Fibroblast of skin of abdomen (primary cell): ENCODE results near the gene ADGRG3.

Experiments
- DNase-seq: peaks from one replicate; pipeline ENCODE4 v3.0.0-alpha.2; 2013

ADGRG3 gene

DNA sequence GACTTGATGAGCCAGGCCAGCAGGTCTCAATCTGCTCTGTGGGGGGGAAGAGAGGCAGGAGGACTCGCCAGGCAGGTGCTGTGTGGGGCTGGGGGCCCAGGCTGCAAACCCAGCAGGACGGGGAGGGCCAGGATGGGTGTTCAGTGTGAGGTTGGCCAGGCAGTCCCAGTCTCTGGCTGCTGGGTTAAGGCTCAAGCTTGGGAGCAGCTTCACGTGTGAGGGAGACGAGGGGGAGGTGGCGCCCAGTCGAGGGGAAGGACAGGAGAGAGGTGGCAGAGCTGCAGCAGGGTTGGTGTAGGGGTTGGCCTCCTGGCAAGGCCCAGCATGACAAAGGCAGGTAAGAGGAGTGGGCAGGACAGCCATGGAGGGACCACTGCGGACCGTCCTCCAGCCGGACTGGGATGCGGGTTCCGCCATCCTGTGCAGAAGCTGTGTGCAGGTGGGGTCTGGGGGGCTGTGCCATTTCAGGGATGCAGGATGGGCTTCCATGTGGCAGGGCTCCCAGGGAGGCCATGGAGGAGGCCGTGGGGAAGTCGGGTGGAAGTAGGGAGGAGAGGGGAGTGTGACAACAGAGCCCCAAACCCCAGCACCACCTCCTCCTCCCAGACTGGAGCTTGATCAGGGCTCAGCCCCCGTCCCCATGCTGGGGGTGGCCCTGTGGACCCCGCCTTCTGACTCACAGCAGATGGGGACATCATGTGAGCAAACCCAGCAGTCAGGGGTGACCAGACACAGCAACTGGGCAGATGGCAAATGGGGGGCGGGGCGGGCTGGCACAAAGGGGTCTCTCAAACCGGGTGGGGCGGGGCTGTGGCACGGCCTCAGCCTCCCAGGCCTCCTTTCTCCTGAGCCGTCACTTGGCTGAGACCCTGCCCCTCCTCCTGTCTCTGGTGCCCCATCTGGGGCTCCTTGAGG, 36.9 kb upstream of the ADGRG3 start:
- DNase-seq, result no peak

DNA sequence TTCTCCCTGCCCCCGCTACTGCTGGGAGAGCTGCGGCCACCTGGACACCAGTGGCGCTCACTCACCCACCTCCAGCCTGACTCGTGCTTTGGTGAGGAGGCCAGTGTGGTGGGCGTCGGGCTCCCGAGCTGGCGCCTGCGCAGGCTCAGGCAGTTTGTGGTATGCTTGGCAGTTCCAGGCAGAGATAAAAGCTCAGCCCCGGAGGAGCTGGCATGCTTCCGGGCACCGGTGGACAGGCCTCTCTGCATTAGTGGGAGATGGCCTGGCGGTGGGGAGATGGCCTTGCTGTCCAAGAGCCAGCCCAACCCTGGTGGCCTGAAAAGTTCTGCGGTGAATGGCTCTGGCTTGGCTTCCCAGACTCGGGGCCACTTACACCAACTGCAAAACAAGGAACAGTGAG, 35.5 kb upstream of the ADGRG3 start:
- no peak for DNase-seq

DNA sequence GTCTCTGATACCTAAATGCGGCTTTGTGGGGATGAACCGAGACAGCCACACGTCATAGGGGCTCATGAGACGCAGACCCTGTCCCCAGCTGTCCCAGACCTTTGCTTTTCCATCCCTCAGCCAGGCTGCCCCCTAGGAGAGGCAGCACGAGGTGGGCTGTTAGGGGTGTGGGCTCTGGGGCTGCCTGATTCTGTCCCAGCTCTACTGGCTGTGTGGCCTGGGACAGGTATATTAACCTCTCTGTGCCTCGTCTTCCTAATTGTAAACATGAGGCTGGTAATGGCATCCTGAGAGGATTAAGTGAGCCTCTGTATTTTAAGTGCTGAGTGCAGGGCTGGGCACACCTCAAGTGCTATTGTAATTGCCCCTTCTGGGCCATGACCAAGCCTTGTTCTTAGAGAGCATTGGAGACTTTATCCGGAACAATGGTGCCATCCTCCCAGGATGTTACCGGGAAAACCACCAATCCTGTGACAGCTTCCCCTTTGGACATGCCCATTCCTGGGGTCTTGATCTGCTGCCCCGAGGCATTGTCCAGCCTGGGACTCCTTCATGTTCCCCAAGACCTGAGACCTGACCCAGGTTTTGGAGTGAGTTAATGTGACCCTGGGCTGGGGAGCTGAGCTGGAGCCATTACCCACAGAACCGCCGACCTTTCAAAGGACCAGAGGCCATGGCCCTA, 34.6 kb upstream of the ADGRG3 start:
- no peak for DNase-seq

DNA sequence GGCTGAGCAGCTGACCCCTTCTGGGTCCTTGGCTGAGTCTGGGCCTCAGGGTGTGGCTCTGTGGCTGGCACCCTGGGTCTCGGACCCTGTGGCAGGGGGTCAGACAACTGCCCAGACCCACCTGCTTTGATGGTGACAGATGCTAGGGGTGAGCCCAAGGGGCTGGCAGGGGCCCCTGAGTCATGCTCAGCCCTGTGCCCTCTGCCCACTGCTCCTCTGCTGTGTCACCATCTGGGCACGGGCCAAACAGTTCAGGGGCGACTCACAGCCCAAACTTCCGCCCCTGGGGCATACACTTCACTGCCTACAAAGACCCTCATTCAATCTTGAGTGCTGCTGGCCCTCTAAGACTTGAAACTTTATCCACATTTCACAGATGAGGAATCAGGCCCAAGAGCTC, 33.9 kb upstream of the ADGRG3 start:
- peak; percentile 56 for DNase-seq

DNA sequence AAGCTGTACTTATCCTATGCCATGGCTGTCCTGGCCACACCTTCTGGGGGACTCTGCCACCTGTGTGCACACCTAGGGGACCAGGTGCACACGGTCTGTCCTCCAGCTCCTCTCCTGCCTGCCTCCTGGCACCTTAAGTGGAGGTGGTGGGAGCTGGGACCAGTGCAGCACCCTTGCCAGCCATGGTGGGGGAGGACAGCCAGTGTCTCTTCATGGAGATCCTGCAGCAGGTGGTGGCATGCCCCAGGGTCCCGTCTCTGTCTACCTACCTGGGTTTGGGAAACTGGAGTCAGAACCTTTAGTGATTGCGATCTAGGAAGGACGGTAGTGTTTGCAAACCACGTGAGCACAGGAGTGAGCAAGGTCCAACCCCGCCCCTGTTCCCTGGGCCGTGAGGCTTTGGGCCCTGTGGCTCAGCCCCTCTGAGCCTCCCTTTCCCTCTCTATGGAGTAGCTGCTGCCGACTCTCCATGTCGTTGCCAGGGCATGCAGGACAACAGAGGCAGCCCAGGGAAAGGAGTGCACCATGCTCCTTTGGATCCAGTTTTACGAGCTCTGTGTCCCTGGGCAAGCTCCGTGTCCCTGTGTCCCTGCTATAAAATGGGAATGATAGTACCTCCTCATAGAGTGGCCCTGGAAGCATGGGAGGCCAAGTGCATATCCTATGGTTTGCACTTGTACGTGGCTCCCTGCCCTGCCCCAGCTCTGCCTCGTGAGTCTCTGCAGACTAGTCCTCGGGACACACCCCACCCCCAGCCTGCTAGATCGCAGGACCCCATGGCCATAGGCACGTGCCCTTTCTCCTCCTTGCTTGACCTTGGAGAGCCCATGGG, 32.6 kb upstream of the ADGRG3 start:
- DNase-seq, result no peak

DNA sequence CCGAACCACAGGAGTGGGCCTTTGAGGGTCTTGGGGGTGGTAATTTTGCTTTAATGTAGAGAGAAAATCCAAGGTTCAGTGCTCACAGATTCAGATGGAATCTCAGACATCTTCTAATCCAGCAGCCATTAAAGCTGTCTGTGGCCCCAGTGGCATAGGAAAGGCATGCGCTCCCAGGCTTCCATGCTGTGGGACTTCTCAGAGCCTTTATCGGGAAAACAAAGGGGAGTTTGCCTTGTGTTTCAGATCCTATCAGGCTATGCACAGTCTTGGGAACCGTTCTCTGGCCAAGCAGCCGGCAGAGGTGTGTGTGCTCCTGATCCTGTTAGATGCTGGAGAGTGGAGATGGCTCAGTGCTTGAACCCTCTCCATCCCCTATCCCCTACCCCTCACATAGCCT, 31.9 kb upstream of the ADGRG3 start:
- DNase-seq, result no peak

DNA sequence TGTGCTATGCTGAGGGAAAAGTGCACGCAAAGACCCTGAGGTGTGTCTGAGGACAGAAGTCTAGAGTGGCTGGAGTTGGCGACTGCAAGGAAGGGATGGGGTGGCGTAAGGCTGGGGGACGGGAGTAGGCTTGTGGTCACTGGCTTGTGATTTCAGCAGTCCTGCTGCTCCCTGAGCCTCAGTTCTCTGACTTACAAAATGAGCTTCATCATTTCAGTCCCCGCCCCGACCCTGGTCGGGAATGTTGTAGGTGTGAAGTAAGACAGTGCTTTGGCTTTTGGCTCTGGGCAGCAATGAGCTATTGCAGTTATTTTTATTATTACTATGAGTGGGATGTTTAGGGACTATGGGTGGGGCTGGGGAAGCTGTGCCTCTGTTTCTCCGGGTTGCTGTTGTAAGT, 31.1 kb upstream of the ADGRG3 start:
- no peak for DNase-seq

DNA sequence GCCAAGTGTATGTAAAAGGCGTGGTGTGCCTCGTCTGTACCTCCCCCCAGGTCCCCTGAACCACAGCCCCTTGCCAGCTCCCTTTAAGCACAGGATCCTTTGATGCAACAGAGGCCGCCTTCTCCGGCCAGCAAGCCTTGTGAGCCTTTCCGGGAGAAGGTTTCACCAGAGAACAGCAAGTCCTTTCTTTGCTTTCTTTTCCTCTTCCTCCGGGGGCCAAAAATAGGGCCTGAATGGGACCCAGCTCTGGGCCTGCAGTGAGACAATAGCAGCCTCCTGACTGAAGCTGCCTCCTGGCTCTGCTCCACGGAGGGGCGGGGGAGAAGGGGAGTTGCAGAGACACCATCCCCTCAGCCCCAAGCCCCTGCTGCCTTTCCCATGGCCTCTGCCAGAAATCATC, 30.7 kb upstream of the ADGRG3 start:
- DNase-seq, result no peak

DNA sequence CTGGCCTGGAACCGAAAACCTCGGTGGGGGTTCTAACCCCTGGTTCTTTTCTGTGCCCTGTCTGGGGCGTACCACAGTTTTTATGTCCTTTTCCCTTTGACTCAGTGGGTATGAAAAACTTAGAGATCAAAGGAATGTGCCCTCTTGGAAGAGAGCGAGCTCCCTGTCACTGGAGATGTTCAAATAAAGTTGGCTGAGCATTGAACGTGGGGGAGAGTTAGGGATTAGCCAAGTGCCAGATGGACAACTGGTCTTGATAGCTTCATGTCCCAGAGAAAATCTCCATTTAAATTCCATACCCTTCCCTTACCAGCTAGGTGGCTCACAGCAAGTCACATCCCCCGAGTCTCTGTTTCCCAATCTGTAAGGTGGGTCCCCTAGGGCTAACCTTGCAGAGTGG, 30.1 kb upstream of the ADGRG3 start:
- no peak for DNase-seq

DNA sequence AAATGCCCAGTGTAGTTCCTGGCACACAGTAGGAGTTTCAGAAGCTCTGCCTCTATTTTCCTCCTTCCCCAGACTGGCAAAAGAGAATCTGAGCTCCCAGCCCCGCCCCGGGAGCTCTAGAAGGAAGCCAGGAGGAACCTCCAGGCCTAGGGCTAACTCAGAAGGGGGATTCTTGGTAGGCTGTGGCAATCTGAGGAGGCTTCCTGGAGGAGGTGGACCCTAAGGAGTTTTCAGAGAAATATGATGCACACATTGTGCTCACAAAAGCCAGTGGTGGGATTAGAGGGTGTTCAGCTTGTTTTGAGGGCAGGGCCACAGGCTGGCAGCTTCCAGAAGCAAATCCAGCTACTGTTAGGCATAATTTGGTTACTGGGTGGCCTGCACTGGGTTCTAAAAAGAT, 29.7 kb upstream of the ADGRG3 start:
- DNase-seq, result no peak

DNA sequence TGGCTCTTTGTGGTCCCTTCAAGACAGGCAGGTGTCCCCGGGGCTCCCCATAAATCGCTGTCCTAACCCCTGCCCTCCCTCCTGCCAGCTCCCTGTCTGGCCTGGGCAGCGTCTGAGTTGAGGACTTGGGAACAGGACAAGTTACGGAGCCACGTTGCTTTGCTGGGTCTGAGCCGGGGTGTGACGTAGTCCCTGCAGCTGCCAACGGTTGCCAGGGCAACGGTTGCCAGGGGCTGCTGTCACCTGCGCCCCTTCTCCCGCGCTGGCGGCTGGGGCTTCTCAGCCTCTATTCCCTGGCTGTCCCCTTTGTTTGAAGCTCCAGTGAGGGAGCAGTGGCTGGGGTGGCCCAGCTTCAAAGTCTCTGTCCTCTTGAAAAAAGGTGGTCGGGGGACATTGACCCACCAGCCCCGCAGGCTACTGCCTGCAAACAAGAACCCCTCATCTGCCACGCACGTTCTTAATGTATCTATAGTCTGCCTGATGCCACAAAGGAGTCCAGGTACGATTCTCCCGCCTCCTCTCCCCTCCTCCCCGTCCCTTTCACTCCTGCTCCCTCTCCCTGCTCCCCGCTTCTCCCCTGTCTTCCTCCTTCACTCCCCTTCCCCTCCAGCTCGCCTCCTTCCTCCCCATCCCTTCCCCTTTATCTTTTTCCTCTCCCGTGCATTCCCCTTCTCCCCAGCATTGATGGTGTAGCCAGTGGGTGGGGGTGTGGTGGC, 28.8 kb upstream of the ADGRG3 start:
- no peak for DNase-seq

DNA sequence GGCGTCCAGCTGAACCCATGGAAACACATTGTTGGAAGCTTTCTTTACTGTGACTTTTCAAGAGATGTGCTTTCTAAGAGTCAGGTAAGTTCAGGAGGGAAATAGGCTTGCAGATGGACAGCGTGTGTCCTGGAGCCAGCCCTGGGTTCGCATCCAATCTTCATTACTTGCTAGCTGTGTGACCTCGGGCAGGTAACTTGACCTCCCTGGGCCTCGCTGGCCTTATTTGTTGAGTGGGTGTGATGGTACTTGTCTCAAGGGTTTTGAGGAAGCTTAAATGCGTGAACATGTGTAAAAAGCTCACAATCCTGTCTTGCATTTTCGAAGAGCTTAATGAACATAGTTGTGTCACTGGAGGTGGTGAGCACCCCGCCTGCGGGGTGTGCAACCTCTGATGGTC, 27.9 kb upstream of the ADGRG3 start:
- DNase-seq, result no peak

DNA sequence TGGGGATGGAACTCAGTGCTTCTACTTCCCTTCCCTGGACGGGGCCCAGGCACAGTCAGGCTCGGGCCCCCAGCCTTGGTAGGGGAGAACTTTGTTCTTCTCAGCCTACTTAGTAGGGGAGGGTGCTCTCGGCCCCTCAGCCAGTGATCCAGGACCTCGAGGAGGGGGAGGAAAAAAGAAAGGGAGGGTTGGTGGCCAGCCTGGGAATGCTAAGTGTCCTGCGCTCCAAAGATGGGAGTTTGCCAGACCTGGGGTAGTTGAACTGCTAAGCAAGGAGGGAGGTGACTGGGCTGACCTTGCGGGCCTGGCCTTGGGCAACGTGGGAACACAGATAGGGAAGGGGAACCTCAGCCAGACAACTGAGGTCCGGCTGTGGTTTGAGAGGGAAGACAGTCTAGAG, 27.5 kb upstream of the ADGRG3 start:
- DNase-seq, result no peak

DNA sequence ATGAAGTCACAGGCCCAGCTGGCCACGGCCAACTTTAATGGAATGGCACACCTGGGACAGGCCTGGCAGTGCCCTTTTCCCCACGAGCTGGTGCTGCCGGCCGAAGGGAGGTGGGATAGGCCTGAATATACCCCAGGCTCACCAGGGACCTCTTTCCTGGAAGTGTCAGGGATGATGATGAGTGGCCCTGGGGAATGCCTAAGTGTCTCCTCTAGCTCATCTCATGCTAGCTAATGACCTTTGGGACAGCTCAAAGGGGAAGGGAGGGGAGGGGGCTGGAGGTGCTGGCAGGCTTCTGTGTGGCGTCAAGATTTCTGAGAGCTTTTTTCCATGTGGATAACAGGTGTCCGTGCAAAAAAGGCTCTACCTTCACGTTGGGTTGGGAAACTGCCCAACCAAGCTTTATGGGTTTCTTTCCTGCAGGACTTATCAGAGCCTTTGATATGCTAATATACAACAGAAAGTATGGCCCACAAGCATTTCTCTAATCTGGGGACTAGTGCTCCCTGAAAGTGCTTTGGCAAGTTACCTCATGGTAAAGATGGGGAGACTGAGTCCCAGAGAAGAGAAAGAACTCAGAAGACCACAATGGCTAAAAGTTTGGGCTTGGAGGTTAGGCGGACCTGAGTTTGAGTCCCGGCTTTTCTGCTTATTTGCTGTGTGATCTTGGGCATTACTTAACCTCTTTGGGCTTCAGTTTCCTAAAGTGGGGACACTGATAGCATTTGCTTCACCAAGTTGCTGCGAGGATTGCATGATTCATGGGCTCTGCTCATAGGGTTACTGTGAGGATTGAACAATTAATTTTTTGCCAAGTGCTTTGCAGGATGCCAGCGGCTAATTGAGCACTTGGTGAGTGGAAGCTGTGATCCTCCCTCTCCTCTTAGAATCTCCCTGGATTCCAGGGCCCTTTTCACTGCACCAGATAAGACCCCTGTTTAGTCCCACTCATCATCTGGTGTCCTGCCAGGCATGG, 25.7 kb upstream of the ADGRG3 start:
- no peak for DNase-seq

DNA sequence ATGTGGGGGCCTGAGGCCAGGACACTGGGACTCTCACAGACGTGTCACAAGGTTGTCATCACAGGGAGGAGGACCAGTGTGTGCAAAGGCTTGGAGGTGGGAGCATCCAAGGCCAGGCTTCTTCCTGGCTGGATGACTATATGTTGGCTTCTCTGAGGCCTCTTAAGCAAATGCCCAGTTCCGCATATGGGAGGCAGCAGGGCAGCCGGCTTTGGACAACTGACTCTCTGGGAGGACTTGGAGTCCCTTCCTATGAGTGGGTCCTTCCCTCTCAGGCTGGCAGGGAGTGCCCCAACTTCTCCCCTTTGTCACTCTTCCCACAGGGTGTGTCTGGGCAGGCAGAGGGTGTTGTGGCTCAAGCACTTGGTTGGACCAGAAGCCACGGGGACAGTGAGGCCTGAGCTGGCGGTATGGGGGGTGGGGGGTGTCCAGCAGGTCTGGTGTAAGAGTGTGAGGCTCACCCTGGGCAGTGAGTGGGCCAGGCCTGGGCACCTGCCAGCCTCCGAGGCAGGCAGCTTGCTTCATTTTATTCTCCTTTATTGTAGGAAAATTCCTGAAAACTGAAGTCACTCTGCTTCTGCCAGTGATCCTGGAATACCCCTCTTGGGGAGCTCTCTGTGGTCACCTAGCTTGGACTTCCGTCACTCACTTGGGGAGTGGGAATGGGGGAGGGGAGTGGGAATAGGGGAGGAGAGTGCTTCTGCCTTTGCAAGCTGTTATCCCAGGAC, 24.8 kb upstream of the ADGRG3 start:
- peak; percentile 48 for DNase-seq

DNA sequence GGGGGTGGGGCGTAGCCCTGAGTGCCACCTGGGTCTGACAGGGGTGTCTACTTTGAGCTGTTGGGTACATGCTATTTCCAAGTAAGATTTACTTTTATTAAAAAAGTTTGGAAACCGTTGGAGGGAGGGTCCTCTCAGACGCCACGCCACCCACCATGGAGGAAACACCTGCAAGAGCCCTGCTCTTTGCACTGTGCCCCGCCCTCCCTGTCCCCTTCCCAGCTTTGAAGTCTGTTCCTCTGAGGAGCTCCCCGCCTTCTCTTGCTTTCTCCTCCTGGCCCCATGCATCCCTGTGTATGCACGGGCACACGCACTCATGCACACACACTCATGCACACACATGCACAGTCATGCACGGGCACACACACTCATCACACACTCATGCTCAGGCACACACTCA, 24.2 kb upstream of the ADGRG3 start:
- no peak for DNase-seq

DNA sequence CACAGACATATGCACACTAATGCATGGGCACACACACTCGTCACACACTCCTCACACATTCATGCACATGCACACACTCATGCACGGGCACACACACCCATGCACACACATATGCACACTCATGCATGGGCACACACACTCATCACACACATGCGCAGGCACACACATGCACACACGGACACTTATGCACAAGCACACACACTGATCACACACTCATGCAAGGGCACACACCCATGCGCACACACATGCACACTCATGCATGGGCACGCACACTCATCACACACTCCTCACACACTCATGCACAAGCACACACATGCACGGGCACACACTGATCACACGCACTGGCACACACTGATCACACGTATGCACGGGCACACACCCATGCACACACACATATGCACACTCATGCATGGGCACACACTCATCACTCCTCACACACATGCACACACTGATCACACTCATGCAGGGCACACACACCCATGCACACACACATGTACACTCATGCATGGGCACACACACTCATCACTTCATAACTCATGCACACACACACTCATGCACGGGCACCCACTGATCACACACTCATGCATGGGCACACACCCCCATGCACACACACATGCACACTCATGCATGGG, 23.6 kb upstream of the ADGRG3 start:
- no peak for DNase-seq

DNA sequence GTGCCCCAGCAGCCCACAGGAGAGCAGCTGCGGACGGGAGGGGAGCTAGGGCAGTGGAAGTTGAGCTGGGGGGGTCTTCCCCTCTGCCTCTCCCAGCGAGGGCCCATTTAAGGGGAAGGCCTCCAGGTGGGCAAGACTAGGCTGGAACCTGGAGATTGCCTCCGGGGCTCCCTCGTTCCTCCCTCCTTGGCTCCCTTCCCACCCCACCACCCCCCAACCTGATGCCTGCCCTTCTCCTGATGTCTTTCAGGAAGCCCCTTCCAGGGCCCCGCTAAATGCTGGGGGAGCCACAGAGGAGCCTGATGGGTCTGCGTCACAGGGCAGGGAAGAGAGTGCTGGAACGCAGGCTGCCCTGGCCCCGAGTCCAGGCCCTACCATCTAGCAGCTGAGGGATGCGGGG, 22.9 kb upstream of the ADGRG3 start:
- no peak for DNase-seq

DNA sequence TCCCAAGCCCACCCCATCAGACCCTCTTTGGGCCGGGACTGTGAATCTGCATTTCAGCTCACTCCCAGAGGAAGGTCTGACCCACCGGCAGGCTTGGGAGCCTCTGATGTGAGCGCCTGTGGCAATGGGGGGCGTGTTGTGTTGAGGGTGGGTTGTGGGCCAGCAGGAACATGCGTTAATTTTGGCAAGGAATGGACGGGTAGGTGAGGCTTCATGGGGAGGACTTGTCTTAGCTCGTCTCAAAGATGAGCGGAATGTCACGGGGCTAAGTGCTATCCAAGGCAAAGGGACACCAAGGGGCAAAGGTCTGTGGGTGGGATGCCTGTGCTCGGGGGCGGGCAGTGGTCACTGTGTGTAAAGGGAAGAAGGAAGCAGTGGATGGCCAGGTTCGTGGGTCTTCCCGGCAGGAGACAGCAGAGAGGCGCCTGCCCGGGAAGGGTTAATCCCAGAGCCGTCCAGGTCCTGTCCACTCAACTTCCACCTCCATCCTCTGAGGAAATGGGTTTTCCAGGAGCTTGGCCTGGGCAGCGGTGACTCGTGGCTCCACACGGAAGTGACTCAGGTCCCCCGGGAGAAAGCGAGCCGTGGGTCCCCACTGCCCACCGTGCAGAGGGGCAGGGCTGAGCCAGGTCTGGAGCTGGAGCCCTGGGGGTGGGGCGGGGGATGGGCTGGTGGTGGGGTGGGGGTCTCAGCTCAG, 22.3 kb upstream of the ADGRG3 start:
- peak; percentile 27 for DNase-seq
